NCI-H1105 treated with DMSO at 0.1 percent for 48 hours (cell line): ENCODE results near the gene CUBN.

Experiments used
- DNase-seq: peaks from one replicate; lab custom pipeline; 2025; lab: John Stamatoyannopoulos, UW

The CUBN gene

DNA sequence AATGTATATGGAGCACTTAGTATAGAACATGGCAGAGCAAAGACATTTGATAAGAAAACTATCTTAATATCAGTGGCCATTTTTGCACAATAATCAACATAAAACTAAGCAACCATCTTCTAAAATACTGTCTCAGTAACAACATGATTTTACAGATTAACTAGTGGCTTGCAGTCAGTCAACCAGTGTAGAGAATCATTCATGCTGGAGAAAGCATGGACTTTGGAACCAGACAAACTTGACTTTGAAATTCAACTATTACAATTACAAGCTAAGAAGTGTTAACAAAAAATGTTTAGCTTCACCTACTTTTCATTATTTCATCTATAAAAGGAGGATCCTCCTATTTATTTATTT lies 27.7 kb downstream of the CUBN start:
- no peak for DNase-seq

- DNase-seq: no peak
These were observed 28.2 kb downstream of the CUBN start for GRCh38 chr10:17101257-17101909.

- no peak for DNase-seq
These were observed 29.0 kb downstream of the CUBN start for GRCh38 chr10:17100586-17100985.

GRCh38 chr10:17098012-17098411 lies 31.6 kb downstream of the CUBN start:
- DNase-seq: no peak

GRCh38 chr10:17094844-17095243 lies 34.8 kb downstream of the CUBN start:
- no peak for DNase-seq

DNA sequence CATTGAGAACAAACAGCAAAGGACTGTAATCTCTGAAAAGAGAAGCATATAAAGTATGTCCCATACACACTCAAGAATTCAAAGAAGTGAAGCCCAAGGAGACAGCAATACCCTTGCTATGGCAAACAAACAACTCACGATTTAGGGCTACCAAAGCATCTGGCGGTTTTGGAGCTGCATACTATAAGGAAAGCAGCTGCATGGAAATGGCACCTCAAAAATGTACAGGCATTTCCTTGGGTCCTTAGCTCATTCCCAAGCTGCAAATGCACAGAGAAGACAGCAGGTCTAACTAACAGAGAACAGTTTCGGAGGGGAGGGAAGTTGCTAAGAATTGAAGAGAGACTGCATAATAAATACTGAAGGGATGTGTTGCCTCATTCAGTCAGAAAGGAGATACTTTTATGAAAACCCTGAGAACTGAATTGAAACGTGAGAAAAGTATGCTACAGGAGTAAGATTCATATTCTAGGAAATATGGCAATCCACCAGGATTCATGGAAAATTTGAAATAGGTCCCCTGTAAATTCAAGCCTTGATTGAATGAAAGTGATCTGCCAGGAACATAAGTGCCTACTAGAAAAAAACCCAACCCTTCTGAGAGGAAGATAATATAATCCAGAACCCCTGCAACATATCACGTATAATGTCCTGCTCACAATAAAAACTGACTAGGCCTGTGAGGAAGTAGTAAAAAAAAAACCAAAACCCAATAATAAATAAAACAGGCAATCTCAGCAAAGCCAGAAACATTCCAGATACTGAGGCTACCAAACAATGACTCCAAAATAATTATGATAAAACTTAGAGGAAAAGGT lies 36.4 kb downstream of the CUBN start:
- DNase-seq: no peak

- no peak for DNase-seq
These were observed 37.2 kb downstream of the CUBN start for GRCh38 chr10:17092216-17092944.

DNA sequence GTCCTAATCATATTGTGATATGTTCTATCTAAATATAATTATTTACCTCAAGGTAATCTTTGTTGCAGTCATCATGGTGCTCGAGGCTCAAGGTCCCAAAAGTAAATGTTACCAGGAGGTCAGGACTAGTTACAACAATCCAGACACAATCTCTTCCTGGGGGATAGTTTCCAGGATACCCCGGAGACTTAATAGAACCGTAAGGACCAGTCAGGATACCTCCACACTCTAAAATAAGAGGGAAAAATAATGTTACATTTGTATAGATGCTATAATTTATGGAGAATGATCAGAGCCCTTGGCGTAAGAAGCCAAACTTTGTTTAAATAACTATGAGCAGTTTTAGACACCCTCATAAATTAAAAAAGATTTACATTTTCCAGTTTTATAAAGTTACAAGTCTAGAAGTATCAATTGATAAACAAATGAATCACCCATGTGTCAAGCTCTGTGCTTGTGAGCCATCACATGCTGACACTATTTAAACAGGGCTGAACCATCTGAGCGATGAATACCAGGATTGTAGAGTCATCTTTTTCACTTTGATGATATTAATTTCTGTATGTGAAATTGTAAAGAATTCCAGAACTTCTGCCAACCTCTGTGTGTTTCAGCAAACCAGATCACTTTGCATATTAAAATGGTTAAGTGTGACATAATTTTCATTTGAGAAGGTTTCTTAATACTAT lies 41.3 kb downstream of the CUBN start:
- DNase-seq: no peak

- no peak for DNase-seq
These were observed 42.7 kb downstream of the CUBN start for GRCh38 chr10:17086865-17087367.

- DNase-seq: no peak
These were observed 44.4 kb downstream of the CUBN start for GRCh38 chr10:17085011-17085725.

GRCh38 chr10:17084258-17084657 lies 45.4 kb downstream of the CUBN start:
- no peak for DNase-seq

GRCh38 chr10:17081431-17081830 lies 48.2 kb downstream of the CUBN start:
- DNase-seq: no peak

GRCh38 chr10:17077890-17078289 lies 51.7 kb downstream of the CUBN start:
- DNase-seq: no peak

DNA sequence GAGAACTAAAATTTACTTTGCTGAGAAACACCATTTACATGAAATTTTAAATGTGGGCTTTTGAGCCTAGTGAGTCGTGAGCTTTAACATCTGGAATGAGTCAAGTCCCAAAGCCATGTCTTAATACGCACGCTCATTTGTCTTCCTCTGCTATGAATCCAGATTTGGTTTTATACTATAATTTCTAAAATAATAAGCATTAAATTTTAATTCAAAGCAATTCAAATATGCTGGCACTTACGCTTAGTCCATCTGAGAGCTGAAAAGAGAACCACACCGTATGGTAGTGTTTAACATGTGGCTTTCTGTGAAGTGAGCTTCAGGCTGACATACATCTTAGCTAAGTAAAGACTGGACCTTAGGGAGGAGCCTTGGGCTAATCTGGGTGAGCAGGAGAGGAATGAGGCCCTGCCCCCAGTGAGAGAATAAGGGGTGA lies 52.2 kb downstream of the CUBN start:
- DNase-seq: no peak

DNA sequence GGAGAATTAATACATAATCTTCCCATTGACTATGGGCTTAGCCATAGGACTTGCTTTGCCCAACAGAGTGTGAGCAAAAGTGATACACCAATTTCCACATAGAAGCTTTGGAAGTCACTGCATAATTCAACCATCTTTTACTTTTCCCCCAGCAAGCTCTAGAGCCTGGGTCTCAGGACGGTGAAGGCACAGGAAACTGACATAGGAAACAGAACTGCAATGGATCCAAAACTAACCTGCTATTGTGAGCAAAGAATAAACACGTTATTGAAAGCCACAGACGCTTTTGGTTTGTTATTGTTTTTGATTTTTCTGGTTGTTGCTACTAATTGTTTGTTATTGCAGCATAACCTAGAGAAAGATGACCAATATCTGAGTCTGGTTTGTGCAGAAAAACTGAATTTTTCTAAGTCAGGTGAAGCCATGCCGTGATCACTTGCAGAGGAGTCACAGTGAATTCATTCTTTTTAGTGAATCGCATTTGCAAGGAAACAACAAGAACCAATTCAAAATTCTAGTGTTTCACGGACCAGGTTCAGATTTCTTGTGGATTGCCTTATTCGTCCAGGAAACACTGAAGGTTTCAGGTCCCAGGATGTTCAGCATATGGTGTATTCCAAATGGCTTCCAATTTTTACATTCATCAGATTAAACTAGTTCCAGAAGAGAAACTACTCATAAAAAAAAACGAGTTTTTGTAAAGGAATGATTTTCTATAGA lies 52.8 kb downstream of the CUBN start:
- DNase-seq: no peak

GRCh38 chr10:17075533-17076359 lies 53.9 kb downstream of the CUBN start:
- no peak for DNase-seq

DNA sequence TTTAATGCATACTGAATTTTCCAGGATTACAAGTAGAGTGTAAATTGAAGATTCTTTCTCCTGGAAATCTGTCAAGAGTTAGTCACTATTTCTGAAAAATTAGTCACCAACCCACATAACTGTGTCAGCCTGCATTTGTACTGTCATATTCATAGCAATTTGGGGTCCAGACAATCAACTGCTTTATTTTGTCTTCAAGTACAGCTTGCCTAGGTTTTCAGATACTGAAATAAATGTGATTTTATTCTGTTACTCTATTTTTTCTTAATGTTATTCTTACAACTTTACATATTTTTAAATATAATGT lies 55.1 kb downstream of the CUBN start:
- DNase-seq: no peak

- no peak for DNase-seq
These were observed 55.7 kb downstream of the CUBN start for GRCh38 chr10:17073725-17074540.

DNA sequence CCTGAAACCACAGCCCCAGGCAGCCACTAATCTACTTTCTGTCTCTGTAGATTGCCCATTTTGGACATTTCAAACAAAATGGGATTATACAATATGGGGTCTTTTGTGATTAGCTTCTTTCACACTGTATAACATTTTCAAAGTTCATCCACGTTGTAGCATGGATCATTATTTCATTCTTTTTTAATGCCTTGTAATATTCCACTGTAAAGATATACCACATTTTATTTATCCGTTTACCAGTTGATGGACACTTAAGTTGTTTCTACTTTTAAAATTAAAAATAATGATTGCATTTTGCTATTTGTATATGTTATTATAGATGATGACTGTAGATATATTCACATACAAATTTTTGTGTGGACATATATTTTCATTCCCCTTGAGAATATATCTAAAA lies 60.7 kb downstream of the CUBN start:
- DNase-seq: no peak
